Measurements from ENCODE around the gene NBEA. TPM values are rescaled to one million over a fixed set of nuclear protein-coding genes. Genes with fewer than 3 reads are reported as not detected.

The NBEA gene
- polyA plus RNA-seq, 1 experiment: 1.3 TPM

DNA sequence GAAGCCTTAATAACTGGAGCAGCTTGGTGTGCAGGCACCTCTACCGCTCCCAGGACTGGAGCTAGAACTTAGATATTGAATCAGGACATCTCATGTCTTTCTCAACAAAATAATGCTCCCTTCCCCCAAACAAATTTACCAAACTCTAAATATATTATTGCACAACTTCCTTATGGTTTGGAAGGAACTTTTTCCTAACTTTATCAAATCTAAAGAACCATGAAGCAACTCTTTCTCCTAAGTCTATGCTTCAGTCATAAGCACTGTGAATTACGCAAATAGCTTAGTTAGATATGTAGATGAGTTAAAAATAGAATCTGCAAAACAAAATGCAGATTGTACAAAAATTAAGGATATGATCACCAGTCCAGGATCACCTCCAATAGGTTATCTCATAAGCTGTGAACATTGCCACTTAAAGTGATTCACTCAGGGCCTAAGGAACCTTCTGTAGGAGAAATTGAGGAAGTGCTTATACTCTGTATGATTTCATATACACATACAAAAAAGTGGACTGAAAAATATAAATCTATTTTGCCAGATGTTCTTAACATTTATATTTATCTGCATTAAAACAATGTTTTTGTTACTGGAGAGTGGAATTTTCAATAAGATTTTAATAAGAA, 554.8 kb downstream of the NBEA start:
- H3K4me3 ChIP-seq (ENCODE audit: low read depth, low read length): no peak overlapping the region
- CTCF ChIA-PET: no interaction called here
- DNase-seq (ENCODE audit: low read depth, low spot score): no peak
- POLR2A ChIA-PET: no interaction called here
- TF ChIP-seq CTCF (IDR thresholded peaks at IDR 0.05; ENCODE audit: low read depth, low read length): no peak
- no peaks in the 10 kb centered on the region for H3K27me3 ChIP-seq (ENCODE audit: control insufficient read depth, insufficient read depth, low read length)
- no peak overlapping the region for H3K27ac ChIP-seq (ENCODE audit: low read depth, low read length)
- no peaks in the 10 kb centered on the region for H3K9me3 ChIP-seq (ENCODE audit: control insufficient read depth, insufficient read depth, low read length)

DNA sequence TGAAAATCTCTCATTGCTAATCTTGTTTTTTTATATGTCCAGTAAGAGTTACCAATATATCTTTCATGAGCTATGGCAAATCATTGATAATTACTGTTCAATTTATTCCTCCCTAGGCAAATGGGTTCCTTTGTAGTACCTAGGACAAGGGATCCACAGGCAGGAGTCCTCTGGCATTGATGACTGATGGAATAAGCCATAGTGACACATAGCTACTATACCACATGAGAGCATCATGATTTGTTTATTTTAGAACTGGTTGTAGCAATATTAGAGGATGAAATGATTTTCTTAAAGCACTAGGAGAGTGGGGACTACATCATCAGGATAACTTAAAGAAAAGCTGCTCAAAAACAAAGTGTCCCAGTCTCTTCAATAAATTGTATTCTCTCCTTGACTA, 556.2 kb downstream of the NBEA start:
- H3K27me3 ChIP-seq (ENCODE audit: control insufficient read depth, insufficient read depth, low read length): no peaks in the 10 kb centered on the region
- DNase-seq (ENCODE audit: low read depth, low spot score): no peak
- no peak overlapping the region for H3K27ac ChIP-seq (ENCODE audit: low read depth, low read length)
- ChIA-PET CTCF (no interaction called here), POLR2A (no interaction called here)
- H3K4me3 ChIP-seq (ENCODE audit: low read depth, low read length): no peak overlapping the region
- TF ChIP-seq CTCF (IDR thresholded peaks at IDR 0.05; ENCODE audit: low read depth, low read length): no peak
- H3K9me3 ChIP-seq (ENCODE audit: control insufficient read depth, insufficient read depth, low read length): no peaks in the 10 kb centered on the region

DNA sequence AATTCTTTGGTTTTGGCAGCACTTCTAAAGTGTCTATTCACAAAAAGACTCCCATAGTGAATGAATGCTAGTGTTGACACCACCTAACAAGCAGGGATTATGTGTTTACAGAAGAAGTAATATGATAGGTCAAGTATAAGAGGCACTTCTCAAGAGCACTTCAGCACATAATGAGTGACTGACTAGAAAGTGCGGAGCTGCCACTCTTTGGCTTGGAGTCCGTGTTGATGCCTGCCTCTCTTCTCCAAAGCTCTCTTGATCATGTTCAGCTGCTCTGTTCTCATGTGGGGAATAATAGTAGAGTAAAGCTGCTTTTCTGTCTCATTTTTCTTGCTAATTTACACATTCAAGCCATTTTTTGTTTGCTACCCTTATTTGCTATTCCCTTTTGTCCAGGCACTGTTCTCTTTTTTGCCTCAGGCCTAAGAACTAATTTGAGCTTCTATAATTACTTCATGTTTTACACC, 557.2 kb downstream of the NBEA start:
- Histone ChIP-seq H3K27me3 (ENCODE audit: control insufficient read depth, insufficient read depth, low read length) (no peaks in the 10 kb centered on the region), H3K4me3 (ENCODE audit: low read depth, low read length) (no peak overlapping the region), H3K9me3 (ENCODE audit: control insufficient read depth, insufficient read depth, low read length) (no peaks in the 10 kb centered on the region), H3K27ac (ENCODE audit: low read depth, low read length) (no peak overlapping the region)
- POLR2A ChIA-PET: no interaction called here
- TF ChIP-seq CTCF (IDR thresholded peaks at IDR 0.05; ENCODE audit: low read depth, low read length): no peak
- CTCF ChIA-PET: no interaction called here
- DNase-seq (ENCODE audit: low read depth, low spot score): no peak

DNA sequence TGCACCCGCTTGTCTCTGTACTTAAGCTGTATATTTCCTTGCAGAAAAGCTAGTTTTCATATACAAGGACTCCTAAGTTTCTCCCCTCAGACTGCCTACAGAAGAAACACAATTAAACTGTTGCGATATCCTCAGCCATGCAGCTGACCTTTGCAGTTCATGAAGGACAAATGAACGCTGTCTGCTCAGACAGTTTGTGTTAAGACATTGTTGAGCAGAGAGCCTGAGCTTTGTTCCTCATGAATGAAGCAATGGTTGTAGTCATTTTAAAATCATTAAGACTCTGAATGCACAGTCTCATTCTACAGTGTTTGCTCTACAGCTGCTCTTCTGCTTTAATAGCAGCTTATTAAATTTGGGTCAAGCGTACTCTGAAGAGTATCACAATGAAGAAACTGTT, 557.6 kb downstream of the NBEA start:
- no peak for DNase-seq (ENCODE audit: low read depth, low spot score)
- H3K9me3 ChIP-seq (ENCODE audit: control insufficient read depth, insufficient read depth, low read length): no peaks in the 10 kb centered on the region
- H3K27me3 ChIP-seq (ENCODE audit: control insufficient read depth, insufficient read depth, low read length): no peaks in the 10 kb centered on the region
- CTCF ChIA-PET: no interaction called here
- no peak for TF ChIP-seq CTCF (IDR thresholded peaks at IDR 0.05; ENCODE audit: low read depth, low read length)
- no peak overlapping the region for H3K27ac ChIP-seq (ENCODE audit: low read depth, low read length)
- H3K4me3 ChIP-seq (ENCODE audit: low read depth, low read length): no peak overlapping the region
- POLR2A ChIA-PET: no interaction called here

DNA sequence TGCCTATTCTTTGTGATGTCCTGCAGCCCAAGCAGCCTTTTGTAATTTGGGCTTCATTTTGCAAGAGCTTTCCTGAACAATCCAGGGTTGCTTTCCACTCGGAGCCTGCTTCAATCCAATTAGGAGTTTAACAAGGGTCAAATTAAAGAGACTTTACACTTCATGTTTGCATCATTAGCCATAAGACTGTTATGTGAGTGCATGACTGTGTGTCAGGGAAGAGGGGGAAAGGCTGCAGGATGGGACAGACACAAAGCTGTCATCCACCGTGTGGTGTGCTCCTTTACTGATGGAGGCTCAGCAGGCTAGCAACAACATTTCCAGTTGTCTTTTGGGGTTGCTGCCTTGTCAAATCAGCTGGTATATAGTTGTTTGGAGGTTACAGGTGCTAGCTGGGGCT, 558.1 kb downstream of the NBEA start:
- Histone ChIP-seq H3K27ac (ENCODE audit: low read depth, low read length) (no peak overlapping the region), H3K9me3 (ENCODE audit: control insufficient read depth, insufficient read depth, low read length) (no peaks in the 10 kb centered on the region), H3K4me3 (ENCODE audit: low read depth, low read length) (no peak overlapping the region), H3K27me3 (ENCODE audit: control insufficient read depth, insufficient read depth, low read length) (no peaks in the 10 kb centered on the region)
- CTCF ChIA-PET: no interaction called here
- POLR2A ChIA-PET: no interaction called here
- no peak for TF ChIP-seq CTCF (IDR thresholded peaks at IDR 0.05; ENCODE audit: low read depth, low read length)
- no peak for DNase-seq (ENCODE audit: low read depth, low spot score)

Measured in AG04450 (cell line).